Gastrocnemius medialis (tissue), 4 donors: ENCODE data around the gene PRKCH.

Experiments
- POLR2A ChIP-seq, 2 donors: fragments of 450-650 bp; IDR thresholded peaks; one replicate each; pipeline ENCODE4 v1.6.1; 2017; ENCODE audit warnings: antibody characterized with exemption in 2 of 2, mild to moderate bottlenecking in 2 of 2, moderate library complexity in 2 of 2
- TF ChIP-seq, protein P1 (sequence below), 5 experiments: fragments of 450-650 bp in 3 of 5; fragments of 200-600 bp in 2 of 5; sonication (generic) in 2 of 5; IDR thresholded peaks in 4 of 5; conservative IDR thresholded peaks in 1 of 5; 1 replicate in 4 of 5; 2 replicates in 1 of 5; pipeline ENCODE4 v1.5.1; 2016 to 2019; ENCODE audit warnings: antibody characterized with exemption in 5 of 5, mild to moderate bottlenecking in 3 of 5, moderate library complexity in 3 of 5

DNA sequence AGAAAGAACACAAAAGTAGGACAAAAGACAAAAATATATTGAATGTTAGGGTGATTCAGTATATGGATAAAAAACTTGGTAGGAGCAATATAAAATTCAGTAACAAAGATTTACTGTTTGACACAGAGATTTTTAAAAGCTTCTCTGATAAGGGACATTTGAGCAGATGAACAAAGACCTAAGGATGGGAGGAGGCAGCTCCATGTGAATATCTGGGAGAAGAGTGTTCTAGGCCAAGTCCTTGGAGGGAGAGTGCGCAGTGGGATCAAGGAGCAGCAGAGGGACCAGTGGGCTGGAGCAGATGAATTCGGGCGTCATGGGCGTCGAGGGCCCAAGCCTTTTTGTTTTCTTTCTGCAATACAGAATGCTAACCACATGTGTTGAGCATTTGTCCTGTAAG, 174.4 kb downstream of the PRKCH start:
- TF ChIP-seq, protein P1, sequence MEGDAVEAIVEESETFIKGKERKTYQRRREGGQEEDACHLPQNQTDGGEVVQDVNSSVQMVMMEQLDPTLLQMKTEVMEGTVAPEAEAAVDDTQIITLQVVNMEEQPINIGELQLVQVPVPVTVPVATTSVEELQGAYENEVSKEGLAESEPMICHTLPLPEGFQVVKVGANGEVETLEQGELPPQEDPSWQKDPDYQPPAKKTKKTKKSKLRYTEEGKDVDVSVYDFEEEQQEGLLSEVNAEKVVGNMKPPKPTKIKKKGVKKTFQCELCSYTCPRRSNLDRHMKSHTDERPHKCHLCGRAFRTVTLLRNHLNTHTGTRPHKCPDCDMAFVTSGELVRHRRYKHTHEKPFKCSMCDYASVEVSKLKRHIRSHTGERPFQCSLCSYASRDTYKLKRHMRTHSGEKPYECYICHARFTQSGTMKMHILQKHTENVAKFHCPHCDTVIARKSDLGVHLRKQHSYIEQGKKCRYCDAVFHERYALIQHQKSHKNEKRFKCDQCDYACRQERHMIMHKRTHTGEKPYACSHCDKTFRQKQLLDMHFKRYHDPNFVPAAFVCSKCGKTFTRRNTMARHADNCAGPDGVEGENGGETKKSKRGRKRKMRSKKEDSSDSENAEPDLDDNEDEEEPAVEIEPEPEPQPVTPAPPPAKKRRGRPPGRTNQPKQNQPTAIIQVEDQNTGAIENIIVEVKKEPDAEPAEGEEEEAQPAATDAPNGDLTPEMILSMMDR (IDR thresholded peaks at IDR 0.05 in 4 of 5, conservative IDR thresholded peaks at IDR 0.05 in 1 of 5) = no peak
- TF ChIP-seq POLR2A (IDR thresholded peaks at IDR 0.05) = no peak
